IMR-90 (cell line): ENCODE data around the gene ARAP3. TPM values are rescaled to one million over a fixed set of nuclear protein-coding genes. Genes with fewer than 3 reads are reported as not detected.

Experiments used
- ATAC-seq: fragments of 200-7000 bp; cut with Tn5 transposase; 2 replicates; pipeline ENCODE4 v1.9.1; 2020; ENCODE audit warnings: low read depth, mild to moderate bottlenecking, moderate library complexity
- BruUV-seq: library from RNA; stranded (reverse); fragments of 400-500 nt; replicated peaks from 2 replicates; lab custom pipeline; 2021; lab: Mats Ljungman, UMichigan
- CTCF ChIA-PET: fragments of 300-600 bp; formaldehyde crosslinking; extraction: SDS; loops from one replicate; lab custom pipeline; 2021; ENCODE audit warnings: antibody characterized with exemption; lab: Yijun Ruan, JAX
- POLR2A ChIA-PET: fragments of 300-600 bp; sonication (Branson Sonifier 250); formaldehyde crosslinking; loops from one replicate; lab custom pipeline; 2022; ENCODE audit warnings: antibody characterized with exemption; ENCODE audit not compliant: unreplicated experiment; lab: Charles Lee
- DNase-seq: peaks from one replicate; pipeline ENCODE4 v3.0.0; 2013
- H2AFZ ChIP-seq: replicated peaks from 2 replicates; pipeline ENCODE3; 2013; ENCODE audit warnings: low read length, mild to moderate bottlenecking; ENCODE audit not compliant: poor library complexity
- H2AK5ac ChIP-seq: 2 replicates; pipeline ENCODE4 v1.6.1; 2013; ENCODE audit warnings: low read depth, low read length, inconsistent platforms
- H2AK9ac ChIP-seq: replicated peaks from 2 replicates; pipeline ENCODE3; 2013; ENCODE audit warnings: mild to moderate bottlenecking, low read depth, low read length, moderate library complexity; ENCODE audit not compliant: poor library complexity
- H2BK120ac ChIP-seq: 2 replicates; pipeline ENCODE4 v1.6.1; 2013; ENCODE audit warnings: low read depth, low read length, inconsistent platforms
- H2BK15ac ChIP-seq: 3 replicates; pipeline ENCODE4 v1.6.1; 2013; ENCODE audit warnings: low read depth, low read length, inconsistent platforms
- H2BK20ac ChIP-seq: 2 replicates; pipeline ENCODE4 v1.6.1; 2013; ENCODE audit warnings: low read depth, mild to moderate bottlenecking, inconsistent platforms, low read length, moderate library complexity
- H2BK5ac ChIP-seq: 2 replicates; pipeline ENCODE4 v1.6.1; 2013; ENCODE audit warnings: mild to moderate bottlenecking, low read depth, low read length, inconsistent platforms; ENCODE audit not compliant: poor library complexity, severe bottlenecking
- H3K14ac ChIP-seq: replicated peaks from 2 replicates; pipeline ENCODE4 v1.6.1; 2013; ENCODE audit warnings: low read depth, low read length, inconsistent platforms
- H3K18ac ChIP-seq: 2 replicates; pipeline ENCODE4 v1.6.1; 2013; ENCODE audit warnings: low read depth, low read length, control low read depth
- H3K23ac ChIP-seq: 2 replicates; pipeline ENCODE4 v1.6.1; 2013; ENCODE audit warnings: low read depth, low read length, inconsistent platforms
- H3K27ac ChIP-seq: 2 replicates; pipeline ENCODE4 v1.5.1; 2013; ENCODE audit warnings: mild to moderate bottlenecking, control low read depth, low read length; ENCODE audit not compliant: insufficient read depth
- H3K27me3 ChIP-seq: 2 replicates; pipeline ENCODE4 v1.6.1; 2013; ENCODE audit warnings: low read length; ENCODE audit not compliant: control insufficient read depth, insufficient read depth
- H3K36me3 ChIP-seq: 2 replicates; pipeline ENCODE4 v1.6.1; 2013; ENCODE audit warnings: low read length, mixed read lengths; ENCODE audit not compliant: control insufficient read depth, insufficient read depth
- H3K4ac ChIP-seq: 2 replicates; pipeline ENCODE4 v1.6.1; 2013; ENCODE audit warnings: low read depth, low read length, inconsistent platforms
- H3K4me1 ChIP-seq: 2 replicates; pipeline ENCODE4 v1.6.1; 2013; ENCODE audit warnings: low read length, mixed read lengths; ENCODE audit not compliant: control insufficient read depth, insufficient read depth
- H3K4me2 ChIP-seq: 2 replicates; pipeline ENCODE4 v1.6.1; 2013; ENCODE audit warnings: low read depth, mild to moderate bottlenecking, control low read depth, low read length, moderate library complexity
- H3K4me3 ChIP-seq: 2 replicates; pipeline ENCODE4 v1.5.1; 2013; ENCODE audit warnings: low read depth, mild to moderate bottlenecking, control low read depth, low read length, moderate library complexity; ENCODE audit not compliant: insufficient read depth
- H3K56ac ChIP-seq: 2 replicates; pipeline ENCODE4 v1.6.1; 2013; ENCODE audit warnings: low read length, inconsistent platforms; ENCODE audit not compliant: insufficient read depth; ENCODE audit errors: extremely low read depth
- H3K79me1 ChIP-seq, 2 experiments: 2 replicates each; pipeline ENCODE4 v1.6.1; 2013; ENCODE audit warnings: low read length in 2 of 2, inconsistent platforms in 1 of 2, low read depth in 1 of 2
- H3K9ac ChIP-seq: 2 replicates; pipeline ENCODE4 v1.6.1; 2013; ENCODE audit warnings: low read depth, low read length, control low read depth
- H3K9me1 ChIP-seq: 2 replicates; pipeline ENCODE4 v1.6.1; 2013; ENCODE audit warnings: low read length, inconsistent platforms; ENCODE audit not compliant: insufficient read depth
- H3K9me3 ChIP-seq: 2 replicates; pipeline ENCODE4 v1.6.1; 2013; ENCODE audit warnings: low read length; ENCODE audit not compliant: control insufficient read depth, insufficient read depth
- H4K20me1 ChIP-seq: 2 replicates; pipeline ENCODE4 v1.6.1; 2013; ENCODE audit warnings: low read length, inconsistent platforms; ENCODE audit not compliant: insufficient read depth
- H4K5ac ChIP-seq: 2 replicates; pipeline ENCODE4 v1.6.1; 2013; ENCODE audit warnings: mild to moderate bottlenecking, low read depth, low read length, control low read depth
- H4K8ac ChIP-seq, 2 experiments: 2 replicates each; pipeline ENCODE4 v1.6.1; 2013; ENCODE audit warnings: low read depth in 2 of 2, low read length in 2 of 2, control low read depth in 1 of 2, inconsistent platforms in 1 of 2
- H4K91ac ChIP-seq: 2 replicates; pipeline ENCODE4 v1.6.1; 2013; ENCODE audit warnings: low read depth, low read length, inconsistent platforms; ENCODE audit not compliant: insufficient read depth
- CEBPB ChIP-seq: IDR thresholded peaks from 2 replicates; pipeline ENCODE4 v1.6.1; 2012; ENCODE audit warnings: low read depth, low read length, improper control_type of control experiment
- CHD1 ChIP-seq: IDR thresholded peaks from 2 replicates; pipeline ENCODE4 v1.6.1; 2012; ENCODE audit warnings: low read depth, low read length, improper control_type of control experiment
- CTCF ChIP-seq: conservative IDR thresholded peaks from 2 replicates; pipeline ENCODE4 v1.5.1; 2012; ENCODE audit warnings: mild to moderate bottlenecking, low read depth, low read length, improper control_type of control experiment
- ELK1 ChIP-seq: fragments of 150-350 bp; IDR thresholded peaks from 2 replicates; pipeline ENCODE4 v1.6.1; 2016; ENCODE audit warnings: low read depth, mild to moderate bottlenecking, low read length, moderate library complexity, borderline replicate concordance
- FOS ChIP-seq: fragments of 150-350 bp; IDR thresholded peaks from 2 replicates; pipeline ENCODE4 v1.6.1; 2016; ENCODE audit warnings: low read depth, low read length
- MAZ ChIP-seq: IDR thresholded peaks from 2 replicates; pipeline ENCODE4 v1.6.1; 2012; ENCODE audit warnings: low read depth, mild to moderate bottlenecking, low read length, improper control_type of control experiment, moderate library complexity, borderline replicate concordance
- RAD21 ChIP-seq: IDR thresholded peaks from 2 replicates; pipeline ENCODE4 v1.6.1; 2012; ENCODE audit warnings: low read length, improper control_type of control experiment
- RCOR1 ChIP-seq: IDR thresholded peaks from 2 replicates; pipeline ENCODE4 v1.6.1; 2012; ENCODE audit warnings: mild to moderate bottlenecking, low read length, improper control_type of control experiment; ENCODE audit not compliant: insufficient replicate concordance
- RFX5 ChIP-seq: IDR thresholded peaks from 2 replicates; pipeline ENCODE4 v1.8.0; 2012; ENCODE audit warnings: low read depth, mild to moderate bottlenecking, low read length, moderate library complexity
- SMC3 ChIP-seq: fragments of 150-350 bp; IDR thresholded peaks from 2 replicates; pipeline ENCODE4 v1.6.1; 2016; ENCODE audit warnings: low read depth, mild to moderate bottlenecking, antibody characterized with exemption, low read length, moderate library complexity
- USF2 ChIP-seq: fragments of 150-350 bp; IDR thresholded peaks from 2 replicates; pipeline ENCODE4 v1.6.1; 2017; ENCODE audit warnings: mild to moderate bottlenecking, antibody characterized with exemption, low read length, low read depth
- WGBS, 2 experiments: methylation state at CpG; one replicate each; pipeline versions ENCODE4 v1.1.5 to v1.1.7; 2013; ENCODE audit warnings: missing lambda C conversion rate in 2 of 2; ENCODE audit not compliant: insufficient read length in 1 of 2; ENCODE audit errors: extremely low coverage in 2 of 2; 5-methylcytosine and 5-hydroxymethylcytosine counted together
- dilution Hi-C: fragments of 300-500 bp; cut with HindIII; formaldehyde crosslinking; loops from one replicate; pipeline ENCODE4 v1.14.3; 2018; ENCODE audit warnings: low sequenced_read_pairs; ENCODE audit not compliant: unreplicated experiment
- in situ Hi-C: fragments of 300-500 bp; cut with MboI; formaldehyde crosslinking; loops from 3 replicates; pipeline ENCODE4 v1.14.3; 2019; ENCODE audit warnings: low sequenced_read_pairs, inconsistent platforms, mixed read lengths
- intact Hi-C: fragments of 100-400 bp; cut with micrococcal nuclease; formaldehyde crosslinking; loops from 2 replicates; pipeline ENCODE4 v1.10.0; 2022
- polyA plus RNA-seq, 3 experiments: library from polyadenylated mRNA; depleted of rRNA; stranded (reverse); fragments of >200 nt; gene quantifications; 2 replicates each; pipeline ENCODE4 v1.2.3, GENCODE V29; 2012; ENCODE audit warnings: low replicate concordance in 1 of 3
- total RNA-seq: library from RNA; depleted of rRNA; stranded (reverse); fragments of >200 nt; gene quantifications from 2 replicates; pipeline ENCODE4 v1.2.3, GENCODE V29; 2012

Gene ARAP3
- total and polyA plus RNA-seq, 2 of the 4 experiments (the other 2 are of a cell fraction): 2.2 to 6.9 TPM

GRCh38 chr5:141692919-141693725 is 11.1 kb upstream of the ARAP3 start (continued):
- TF ChIP-seq MAZ: no peak
- TF ChIP-seq RFX5: no peak

- CTCF ChIA-PET: interaction anchor here (1.0 to 4.7 kb wide), 14 partner anchors 8 to 276 kb away, joined by 3 to 32 read pairs (median 4); partner anchors contain the start of genes PCDH1, PCDH12 and RNF14
- no peak overlapping the region for H4K91ac ChIP-seq
- H2AK5ac ChIP-seq: no peak overlapping the region
- H3K18ac ChIP-seq: no peak overlapping the region
- H4K8ac ChIP-seq: no peak overlapping the region
- no peaks in the 10 kb centered on the region for H3K79me1 ChIP-seq
- no peaks in the 10 kb centered on the region for H4K20me1 ChIP-seq
- H2AK9ac ChIP-seq: peak overlapping the region; percentile 74
- H2BK5ac ChIP-seq: no peak overlapping the region
- H3K4ac ChIP-seq: no peak overlapping the region
- H3K27ac ChIP-seq: no peak overlapping the region
- TF ChIP-seq RAD21 (no peak), MAZ (no peak), USF2 (no peak), CEBPB (no peak), FOS (no peak), CTCF (no peak), SMC3 (no peak), CHD1 (no peak), RFX5 (no peak), RCOR1 (no peak), ELK1 (no peak)
- no TSS peak for BruUV-seq
- intact Hi-C loops (loop anchor here (1.0 to 5.0 kb wide), 4 partner anchors 27 to 450 kb away; no protein-coding TSS in a partner anchor), in situ Hi-C loops (loop anchor here (5.0 to 25.0 kb wide), 2 partner anchors 265 to 420 kb away; partner anchors contain the start of genes NDFIP1 and PCDH12), dilution Hi-C loops (no loop called here)
- no peaks in the 10 kb centered on the region for H3K36me3 ChIP-seq
- no peak overlapping the region for H2BK120ac ChIP-seq
- peak overlapping the region; percentile 94 for H3K4me2 ChIP-seq
- POLR2A ChIA-PET: interaction anchor here (1.0 kb wide), 1 partner anchor 269 kb away, joined by 3 read pairs; no protein-coding TSS in a partner anchor
- H3K4me3 ChIP-seq: peak overlapping the region; percentile 43; the same call in 1 of the 2 replicates
- H3K56ac ChIP-seq: no peak overlapping the region
- no peak overlapping the region for H3K14ac ChIP-seq
- 0 out of 2 replicates have a peak overlapping the region, but pooled peaks have one; percentile 56 for H3K9ac ChIP-seq
- H2BK20ac ChIP-seq: no peak overlapping the region
- no peak for DNase-seq
- no peaks in the 10 kb centered on the region; the same call in 1 of the 2 replicates for H3K4me1 ChIP-seq
- WGBS, 2 experiments: 10% methylated on average over 2 of the region's 5 CpGs; no CpG with 5 or more reads in 1 of the 2 experiments
- peak overlapping the region; percentile 96 for H2AFZ ChIP-seq
- no peak overlapping the region for H2BK15ac ChIP-seq
- no peaks in the 10 kb centered on the region for H3K9me3 ChIP-seq
- no peak overlapping the region for H4K5ac ChIP-seq
- no peak for ATAC-seq
- H3K27me3 ChIP-seq: peaks cover 53% of the 10 kb centered on the region
- no peaks in the 10 kb centered on the region for H3K9me1 ChIP-seq
- H3K23ac ChIP-seq: no peak overlapping the region
These were observed 10.5 kb upstream of the ARAP3 start for GRCh38 chr5:141692533-141692888.
